ENCODE measurements around the gene COG5. TPM values are rescaled to one million over a fixed set of nuclear protein-coding genes. Genes with fewer than 3 reads are reported as not detected.

Gene COG5
- total and polyA plus RNA-seq, 8 donors: 4.1 to 34.7 (median 26.5) TPM

DNA sequence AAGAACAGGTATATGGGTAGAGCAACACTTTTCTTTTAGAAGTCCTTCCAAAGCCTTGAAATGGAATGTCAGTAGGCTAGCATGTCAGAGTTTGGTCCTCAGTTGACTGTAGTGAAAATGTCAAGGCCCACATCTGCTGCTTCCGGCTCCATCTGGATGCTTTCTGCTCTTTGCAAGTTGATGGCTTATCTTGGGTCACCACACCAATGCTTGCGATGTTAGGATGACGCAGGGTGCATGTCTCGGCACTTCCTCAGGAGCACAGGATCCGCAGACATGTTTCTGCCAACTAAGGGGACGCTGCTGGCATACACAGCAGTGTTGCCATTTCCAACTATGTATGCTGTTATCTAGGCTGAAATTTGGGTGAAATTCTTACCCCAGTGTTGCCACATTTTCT, 408.9 kb downstream of the COG5 start:
- no peak for ATAC-seq
- WGBS, 2 donors: 91 to 93% methylated on average over 6 of the region's 6 CpGs
- intact Hi-C loops (cut with DNase I): loop anchor here in 1 of 3 donors (10.0 kb wide), 1 partner anchor 360 kb away; no protein-coding TSS in a partner anchor

GRCh38 chr7:107152011-107152410, 411.7 kb downstream of the COG5 start:
- Histone ChIP-seq H3K9me3 (no peaks in the 10 kb centered on the region), H3K4me3 (no peak overlapping the region), H3K4me1 (no peaks in the 10 kb centered on the region), H3K27me3 (no peaks in the 10 kb centered on the region), H3K27ac (no peak overlapping the region), H3K36me3 (no peaks in the 10 kb centered on the region)
- ATAC-seq (no peak), DNase-seq (no peak), FAIRE-seq (no peak)
- intact Hi-C loops (cut with DNase I): loop anchor here in 1 of 3 donors (10.0 kb wide), 1 partner anchor 357 kb away; no protein-coding TSS in a partner anchor
- no peak for TF ChIP-seq CTCF (IDR thresholded peaks at IDR 0.05)
- WGBS, 2 donors: 32 to 58% methylated on average over 4 of the region's 4 CpGs

More for the DNA sequence above, 408.9 kb downstream of the COG5 start:
- H3K4me1 ChIP-seq: no peaks in the 10 kb centered on the region
- DNase-seq (no peak), FAIRE-seq (no peak)
- no peaks in the 10 kb centered on the region for H3K27me3 ChIP-seq
- TF ChIP-seq CTCF (IDR thresholded peaks at IDR 0.05): no peak
- H3K27ac ChIP-seq: no peak overlapping the region
- no peaks in the 10 kb centered on the region for H3K36me3 ChIP-seq
- H3K4me3 ChIP-seq: no peak overlapping the region
- no peaks in the 10 kb centered on the region for H3K9me3 ChIP-seq

Other genes starting within 250 kb of the COG5 start
- not detected for gene GPR22, start 93.9 kb downstream of the COG5 start, total RNA-seq
- gene GPR22, start 93.9 kb downstream of the COG5 start, polyA plus RNA-seq: under 1 TPM in 1 of 2 donors, not detected in 1; 0.12 TPM
- gene DUS4L, start 51 bp upstream of the COG5 start, total RNA-seq: 1 to 10 TPM; 2.1 to 3.5 (median 2.6) TPM
- 1 to 10 TPM; 1.5 to 5.0 TPM for gene DUS4L, start 51 bp upstream of the COG5 start, polyA plus RNA-seq
- 10 to 100 TPM; 15.3 to 27.6 (median 20.3) TPM for gene BCAP29, start 16.3 kb upstream of the COG5 start, total RNA-seq
- 10 to 100 TPM; 15.2 to 18.9 TPM for gene BCAP29, start 16.3 kb upstream of the COG5 start, polyA plus RNA-seq
- 1 to 10 TPM in 1 of 6 donors, under 1 TPM in 5; 0.15 to 1.0 (median 0.44) TPM for gene SLC26A4, start 96.9 kb upstream of the COG5 start, total RNA-seq
- gene SLC26A4, start 96.9 kb upstream of the COG5 start, polyA plus RNA-seq: 1 to 10 TPM in 1 of 2 donors, under 1 TPM in 1; 0.72 to 2.0 TPM
- 10 to 100 TPM in 5 of 6 donors, 1 to 10 TPM in 1; 9.4 to 15.3 (median 11.1) TPM for gene CBLL1, start 180.2 kb upstream of the COG5 start, total RNA-seq
- gene CBLL1, start 180.2 kb upstream of the COG5 start, polyA plus RNA-seq: 1 to 10 TPM; 3.5 to 5.4 TPM
- gene SLC26A3, start 239.3 kb upstream of the COG5 start, total RNA-seq: 1 to 10 TPM in 1 of 6 donors, under 1 TPM in 1, not detected in 4; 0.23 to 1.1 TPM
- under 1 TPM in 1 of 2 donors, not detected in 1; 0.34 TPM for gene SLC26A3, start 239.3 kb upstream of the COG5 start, polyA plus RNA-seq